Mammary epithelial cell (primary cell): ENCODE data around the gene USP32.

Experiments
- EZH2 ChIP-seq: IDR thresholded peaks from 2 replicates; pipeline ENCODE4 v1.6.1; 2012; ENCODE audit warnings: low read length, inconsistent platforms, borderline replicate concordance
- TF ChIP-seq, protein P1 (sequence below), 2 donors: IDR thresholded peaks in 1 of 2; conservative IDR thresholded peaks in 1 of 2; 2 replicates each; pipeline ENCODE4 v1.5.1; 2011 to 2012; ENCODE audit warnings: inconsistent platforms in 2 of 2, low read length in 2 of 2, mild to moderate bottlenecking in 2 of 2, control low read depth in 1 of 2, low read depth in 1 of 2; ENCODE audit not compliant: insufficient read depth in 1 of 2; ENCODE audit errors: extremely low read depth in 1 of 2

DNA sequence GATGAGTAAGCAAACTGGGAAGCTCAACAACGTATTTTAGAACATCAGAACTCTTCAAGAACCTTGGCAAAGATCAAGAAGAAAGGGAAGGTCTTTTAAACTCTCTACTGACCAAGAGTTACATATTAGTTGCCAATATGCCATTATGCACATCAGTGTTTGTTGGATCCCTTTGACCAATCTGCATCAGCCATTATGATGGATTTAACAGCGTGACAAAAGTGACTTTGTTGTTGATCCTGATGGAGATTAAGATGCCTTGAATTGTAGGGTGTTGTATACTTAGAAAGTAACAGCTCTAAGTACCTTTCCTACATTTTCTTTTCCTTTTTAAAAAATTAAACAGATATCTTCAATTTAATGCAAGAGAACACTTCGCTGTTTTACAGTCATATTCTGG is 133.6 kb downstream of the USP32 start:
- TF ChIP-seq, protein P1, sequence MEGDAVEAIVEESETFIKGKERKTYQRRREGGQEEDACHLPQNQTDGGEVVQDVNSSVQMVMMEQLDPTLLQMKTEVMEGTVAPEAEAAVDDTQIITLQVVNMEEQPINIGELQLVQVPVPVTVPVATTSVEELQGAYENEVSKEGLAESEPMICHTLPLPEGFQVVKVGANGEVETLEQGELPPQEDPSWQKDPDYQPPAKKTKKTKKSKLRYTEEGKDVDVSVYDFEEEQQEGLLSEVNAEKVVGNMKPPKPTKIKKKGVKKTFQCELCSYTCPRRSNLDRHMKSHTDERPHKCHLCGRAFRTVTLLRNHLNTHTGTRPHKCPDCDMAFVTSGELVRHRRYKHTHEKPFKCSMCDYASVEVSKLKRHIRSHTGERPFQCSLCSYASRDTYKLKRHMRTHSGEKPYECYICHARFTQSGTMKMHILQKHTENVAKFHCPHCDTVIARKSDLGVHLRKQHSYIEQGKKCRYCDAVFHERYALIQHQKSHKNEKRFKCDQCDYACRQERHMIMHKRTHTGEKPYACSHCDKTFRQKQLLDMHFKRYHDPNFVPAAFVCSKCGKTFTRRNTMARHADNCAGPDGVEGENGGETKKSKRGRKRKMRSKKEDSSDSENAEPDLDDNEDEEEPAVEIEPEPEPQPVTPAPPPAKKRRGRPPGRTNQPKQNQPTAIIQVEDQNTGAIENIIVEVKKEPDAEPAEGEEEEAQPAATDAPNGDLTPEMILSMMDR (conservative IDR thresholded peaks at IDR 0.05 in 1 of 2, IDR thresholded peaks at IDR 0.05 in 1 of 2; ENCODE audit: extremely low read depth in 1 of 2, insufficient read depth in 1 of 2, low read depth in 1 of 2, low read length in 2 of 2) = no peak
- no peak for TF ChIP-seq EZH2
